Measurements from ENCODE around the gene CARD14.

Gene CARD14

GRCh38 chr17:80182118-80182844 lies 12.5 kb downstream of the CARD14 start:
- no peak overlapping the region for H3K27ac ChIP-seq
- H3K27me3 ChIP-seq (ENCODE audit: insufficient read depth, low read depth): peaks cover 63% of the 10 kb centered on the region
- no peak overlapping the region for H2AFZ ChIP-seq (ENCODE audit: low read depth)
- no peaks in the 10 kb centered on the region for H3K4me1 ChIP-seq (ENCODE audit: low read depth, poor library complexity, severe bottlenecking)
- H4K20me1 ChIP-seq (ENCODE audit: insufficient read depth): no peaks in the 10 kb centered on the region
- TF ChIP-seq CTCF (conservative IDR thresholded peaks at IDR 0.05; ENCODE audit: low read depth, low read length): no peak
- H3K36me3 ChIP-seq (ENCODE audit: insufficient read depth): no peaks in the 10 kb centered on the region
- H3K9ac ChIP-seq: no peak overlapping the region
- no peak overlapping the region for H3K4me3 ChIP-seq (IDR thresholded peaks at IDR 0.05; ENCODE audit: insufficient read depth, low read depth, low read length)
- no peaks in the 10 kb centered on the region for H3K79me2 ChIP-seq (ENCODE audit: insufficient read depth, low read depth)
- H3K4me2 ChIP-seq: no peak overlapping the region

- Histone ChIP-seq H3K36me3 (ENCODE audit: insufficient read depth) (no peaks in the 10 kb centered on the region), H4K20me1 (ENCODE audit: insufficient read depth) (no peaks in the 10 kb centered on the region), H3K4me3 (IDR thresholded peaks at IDR 0.05; ENCODE audit: insufficient read depth, low read depth, low read length) (no peak overlapping the region), H2AFZ (ENCODE audit: low read depth) (no peak overlapping the region), H3K79me2 (ENCODE audit: insufficient read depth, low read depth) (no peaks in the 10 kb centered on the region), H3K4me1 (ENCODE audit: low read depth, poor library complexity, severe bottlenecking) (no peaks in the 10 kb centered on the region), H3K27ac (no peak overlapping the region), H3K4me2 (no peak overlapping the region), H3K9ac (no peak overlapping the region), H3K27me3 (ENCODE audit: insufficient read depth, low read depth) (peaks cover 69% of the 10 kb centered on the region)
- no peak for TF ChIP-seq CTCF (conservative IDR thresholded peaks at IDR 0.05; ENCODE audit: low read depth, low read length)
Measured at GRCh38 chr17:80182845-80183223, 13.0 kb downstream of the CARD14 start.

GRCh38 chr17:80183581-80184422 lies 14.0 kb downstream of the CARD14 start:
- Histone ChIP-seq H4K20me1 (ENCODE audit: insufficient read depth) (no peaks in the 10 kb centered on the region), H3K4me3 (IDR thresholded peaks at IDR 0.05; ENCODE audit: insufficient read depth, low read depth, low read length) (no peak overlapping the region), H2AFZ (ENCODE audit: low read depth) (no peak overlapping the region), H3K27me3 (ENCODE audit: insufficient read depth, low read depth) (peaks cover 77% of the 10 kb centered on the region), H3K4me2 (no peak overlapping the region), H3K36me3 (ENCODE audit: insufficient read depth) (no peaks in the 10 kb centered on the region), H3K27ac (no peak overlapping the region), H3K9ac (no peak overlapping the region), H3K79me2 (ENCODE audit: insufficient read depth, low read depth) (no peaks in the 10 kb centered on the region), H3K4me1 (ENCODE audit: low read depth, poor library complexity, severe bottlenecking) (no peaks in the 10 kb centered on the region)
- TF ChIP-seq CTCF (conservative IDR thresholded peaks at IDR 0.05; ENCODE audit: low read depth, low read length): no peak

GRCh38 chr17:80184423-80184714 lies 14.5 kb downstream of the CARD14 start:
- no peak overlapping the region for H3K4me3 ChIP-seq (IDR thresholded peaks at IDR 0.05; ENCODE audit: insufficient read depth, low read depth, low read length)

More at GRCh38 chr17:80184423-80184714, 14.5 kb downstream of the CARD14 start:
- Histone ChIP-seq H3K36me3 (ENCODE audit: insufficient read depth) (no peaks in the 10 kb centered on the region), H3K79me2 (ENCODE audit: insufficient read depth, low read depth) (no peaks in the 10 kb centered on the region), H3K9ac (no peak overlapping the region), H3K27me3 (ENCODE audit: insufficient read depth, low read depth) (peaks cover 77% of the 10 kb centered on the region), H3K27ac (no peak overlapping the region), H3K4me1 (ENCODE audit: low read depth, poor library complexity, severe bottlenecking) (no peaks in the 10 kb centered on the region), H4K20me1 (ENCODE audit: insufficient read depth) (no peaks in the 10 kb centered on the region), H3K4me2 (no peak overlapping the region), H2AFZ (ENCODE audit: low read depth) (no peak overlapping the region)
- TF ChIP-seq CTCF (conservative IDR thresholded peaks at IDR 0.05; ENCODE audit: low read depth, low read length): no peak
